ENCODE measurements around the gene IL1F10. TPM values are rescaled to one million over a fixed set of nuclear protein-coding genes. Genes with fewer than 3 reads are reported as not detected.

The IL1F10 gene
- total and polyA plus RNA-seq, 2 of the 8 experiments (the other 6 are each of a cell fraction or from before 2014, with no cell fraction given): not detected

- no peaks in the 10 kb centered on the region for H3K36me3 ChIP-seq (ENCODE audit: control insufficient read depth in 2 of 4, insufficient read depth in 4 of 4, low read length in 3 of 4)
- no peak overlapping the region for H2BK20ac ChIP-seq (ENCODE audit: low read length)
- H3K4me3 ChIP-seq (ENCODE audit: extremely low read depth in 1 of 4, insufficient read depth in 2 of 4, low read depth in 3 of 4, low read length in 4 of 4): no peak overlapping the region
- no peak for FAIRE-seq
- no peaks in the 10 kb centered on the region for H3K9me3 ChIP-seq (ENCODE audit: insufficient read depth in 2 of 2, low read depth in 1 of 2, low read length in 1 of 2)
- no peak overlapping the region for H3K18ac ChIP-seq (ENCODE audit: extremely low read depth, low read length)
- no peak overlapping the region for H2AFZ ChIP-seq (ENCODE audit: low read length)
- H3K23me2 ChIP-seq (ENCODE audit: low read depth, low read length): no peaks in the 10 kb centered on the region
- H3K79me2 ChIP-seq (ENCODE audit: control insufficient read depth in 1 of 2, insufficient read depth in 2 of 2, low read length in 2 of 2): no peaks in the 10 kb centered on the region
- H3K27me3 ChIP-seq (replicated peaks in 1 of 4; ENCODE audit: control insufficient read depth in 3 of 4, extremely low read depth in 1 of 4, insufficient read depth in 3 of 4, low read length in 3 of 4): no peaks in the 10 kb centered on the region; a peak in 1 of 7 replicates
- DNase-seq (ENCODE audit: low read depth in 1 of 2, low spot score in 2 of 2): no peak
- 93% methylated on average over 8 of the region's 8 CpGs; no CpG with 5 or more reads in 1 of the 2 experiments for WGBS, 2 experiments (ENCODE audit: extremely low coverage in 1 of 2, insufficient coverage in 1 of 2, insufficient read length in 1 of 2, insufficient replicate concordance in 2 of 2, low coverage in 1 of 2, low lambda C conversion rate in 2 of 2, missing lambda C conversion rate in 1 of 2)
- no peak overlapping the region for H2BK120ac ChIP-seq (replicated peaks; ENCODE audit: low read depth, low read length)
- no peak overlapping the region for H4K91ac ChIP-seq (replicated peaks; ENCODE audit: insufficient read length, low read length)
- H3K14ac ChIP-seq (ENCODE audit: insufficient read length): no peak overlapping the region
- H2BK12ac ChIP-seq (ENCODE audit: low read depth, low read length): no peak overlapping the region
- no peak overlapping the region for H2BK5ac ChIP-seq (ENCODE audit: low read depth, low read length)
- no peak overlapping the region for H3K4ac ChIP-seq (replicated peaks; ENCODE audit: insufficient read length, low read depth, low read length)
- TF ChIP-seq, protein P1, sequence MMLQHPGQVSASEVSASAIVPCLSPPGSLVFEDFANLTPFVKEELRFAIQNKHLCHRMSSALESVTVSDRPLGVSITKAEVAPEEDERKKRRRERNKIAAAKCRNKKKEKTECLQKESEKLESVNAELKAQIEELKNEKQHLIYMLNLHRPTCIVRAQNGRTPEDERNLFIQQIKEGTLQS (IDR thresholded peaks at IDR 0.05; ENCODE audit: insufficient read depth, low read depth, low read length): no peak
- TF ChIP-seq FOSL1 (IDR thresholded peaks at IDR 0.05; ENCODE audit: insufficient read depth, low read depth, low read length) (no peak), POU5F1 (IDR thresholded peaks at IDR 0.05; ENCODE audit: low read depth, low read length) (no peak), TCF12 (IDR thresholded peaks at IDR 0.05; ENCODE audit: low read depth, low read length) (no peak), GABPA (IDR thresholded peaks at IDR 0.05; ENCODE audit: borderline replicate concordance, insufficient read depth, low read length) (no peak), E2F6 (IDR thresholded peaks at IDR 0.05) (no peak), NRF1 (IDR thresholded peaks at IDR 0.05; ENCODE audit: low read depth, low read length) (no peak), SUZ12 (IDR thresholded peaks at IDR 0.05; ENCODE audit: low read length) (no peak), EZH2 (IDR thresholded peaks at IDR 0.05; ENCODE audit: low read depth, low read length, severe bottlenecking) (no peak)
- no peak overlapping the region for H2BK15ac ChIP-seq (ENCODE audit: low read length)
- H3K27ac ChIP-seq (ENCODE audit: low read depth, low read length): no peak overlapping the region
- H3K9ac ChIP-seq (replicated peaks in 1 of 4; ENCODE audit: extremely low read depth in 1 of 4, low read depth in 3 of 4, low read length in 3 of 4): no peak overlapping the region
- H3K4me2 ChIP-seq (ENCODE audit: insufficient read depth in 1 of 2, low read depth in 2 of 2, low read length in 2 of 2): no peak overlapping the region
- H3K56ac ChIP-seq (replicated peaks; ENCODE audit: insufficient read length, low read depth, low read length): no peak overlapping the region
- ChIA-PET CTCF (ENCODE audit: partially characterized antibody) (interaction anchor here (0.9 to 11.0 kb wide), 4 partner anchors 9 to 114 kb away, joined by 3 to 159 read pairs (median 4); no protein-coding TSS in a partner anchor), POLR2A (ENCODE audit: partially characterized antibody) (no interaction called here)
- H4K20me1 ChIP-seq (replicated peaks in 1 of 2; ENCODE audit: control insufficient read depth in 1 of 2, insufficient read depth in 2 of 2, low read length in 2 of 2): no peaks in the 10 kb centered on the region
- no peaks in the 10 kb centered on the region for H3K79me1 ChIP-seq (ENCODE audit: low read depth, low read length)
- no peak overlapping the region for H2AK5ac ChIP-seq (ENCODE audit: low read depth, low read length)
- H4K8ac ChIP-seq (ENCODE audit: extremely low read depth, insufficient read depth, low read length): no peak overlapping the region
- H4K5ac ChIP-seq (ENCODE audit: insufficient read length, low read depth, low read length): no peak overlapping the region
- H3K23ac ChIP-seq (ENCODE audit: insufficient read length): no peak overlapping the region
- peaks cover 0 to 2% (median 0%) of the 10 kb centered on the region in 4 experiments; a peak in 1 of 7 replicates for H3K4me1 ChIP-seq (replicated peaks in 1 of 4; ENCODE audit: control insufficient read depth in 3 of 4, insufficient read depth in 4 of 4, low read length in 3 of 4)
Measured at GRCh38 chr2:113083296-113083695, 15.5 kb downstream of the IL1F10 start.
